HG02642 (cell line): ENCODE data around the gene STK39.

Experiments
- ATAC-seq: cut with Tn5 transposase; IDR thresholded peaks from one replicate; pipeline ENCODE4 v1.9.1; 2021; ENCODE audit warnings: mild to moderate bottlenecking; ENCODE audit not compliant: unreplicated experiment, poor library complexity

The STK39 gene

GRCh38 chr2:168185583-168186274, 61.7 kb downstream of the STK39 start:
- no peak for ATAC-seq

- no peak for ATAC-seq
These were observed 62.5 kb downstream of the STK39 start for GRCh38 chr2:168184681-168185513.

GRCh38 chr2:168183308-168183997, 63.9 kb downstream of the STK39 start:
- ATAC-seq: no peak

GRCh38 chr2:168182550-168183249, 64.7 kb downstream of the STK39 start:
- ATAC-seq: no peak

- no peak for ATAC-seq
These were observed 65.6 kb downstream of the STK39 start for GRCh38 chr2:168181825-168182224.

GRCh38 chr2:168180914-168181313, 66.5 kb downstream of the STK39 start:
- ATAC-seq: no peak

GRCh38 chr2:168180483-168180882, 66.9 kb downstream of the STK39 start:
- ATAC-seq: no peak

GRCh38 chr2:168179592-168179991, 67.8 kb downstream of the STK39 start:
- no peak for ATAC-seq

GRCh38 chr2:168178520-168179324, 68.7 kb downstream of the STK39 start:
- no peak for ATAC-seq

GRCh38 chr2:168176402-168176801, 71.0 kb downstream of the STK39 start:
- no peak for ATAC-seq

GRCh38 chr2:168175469-168175868, 71.9 kb downstream of the STK39 start:
- ATAC-seq: no peak

GRCh38 chr2:168174756-168175155, 72.6 kb downstream of the STK39 start:
- no peak for ATAC-seq

- ATAC-seq: no peak
These were observed 75.3 kb downstream of the STK39 start for GRCh38 chr2:168172071-168172470.

GRCh38 chr2:168171059-168171762, 76.2 kb downstream of the STK39 start:
- ATAC-seq: no peak

GRCh38 chr2:168169097-168169745, 78.2 kb downstream of the STK39 start:
- no peak for ATAC-seq

GRCh38 chr2:168167511-168168263, 79.7 kb downstream of the STK39 start:
- ATAC-seq: no peak

- ATAC-seq: no peak
These were observed 80.4 kb downstream of the STK39 start for GRCh38 chr2:168166902-168167510.
